Esophagus muscularis mucosa (tissue), 4 donors: Measurements from ENCODE around the gene CPA4. TPM values are rescaled to one million over a fixed set of nuclear protein-coding genes. Genes with fewer than 3 reads are reported as not detected.

Source experiments
- DNase-seq: peaks from one replicate; pipeline ENCODE4 v3.0.0-alpha.2; 2017; ENCODE audit errors: extremely low spot score
- H3K27ac ChIP-seq, 4 donors: fragments of 200-600 bp; sonication (generic); replicated peaks in 1 of 4; 1 replicate in 3 of 4; 2 replicates in 1 of 4; pipeline ENCODE4 v1.5.1; 2016 to 2019; ENCODE audit warnings: mild to moderate bottlenecking in 1 of 4
- H3K27me3 ChIP-seq, 4 donors: fragments of 200-600 bp; sonication (generic); one replicate each; pipeline versions ENCODE4 v1.5.1 to v1.6.0; 2016 to 2019
- H3K36me3 ChIP-seq, 4 donors: fragments of 200-600 bp; sonication (generic); one replicate each; pipeline ENCODE4 v1.5.1; 2016 to 2019
- H3K4me1 ChIP-seq, 4 donors: fragments of 200-600 bp; sonication (generic); one replicate each; pipeline ENCODE4 v1.5.1; 2016 to 2019
- H3K4me3 ChIP-seq, 4 donors: fragments of 200-600 bp; sonication (generic); 1 replicate in 2 of 4; 2 replicates in 2 of 4; pipeline ENCODE4 v1.5.1; 2016 to 2019; ENCODE audit warnings: mild to moderate bottlenecking in 4 of 4, moderate library complexity in 1 of 4
- H3K9me3 ChIP-seq, 4 donors: fragments of 200-600 bp; sonication (generic); 1 replicate in 3 of 4; 2 replicates in 1 of 4; pipeline ENCODE4 v1.5.1; 2016 to 2019
- CTCF ChIP-seq, 3 experiments: fragments of 200-600 bp in 2 of 3; fragments of 450-650 bp in 1 of 3; sonication (generic) in 2 of 3; IDR thresholded peaks; one replicate each; pipeline ENCODE4 v1.5.1; 2017 to 2019; ENCODE audit warnings: antibody characterized with exemption in 3 of 3, mild to moderate bottlenecking in 2 of 3, moderate library complexity in 1 of 3
- EP300 ChIP-seq: sonication (generic); formaldehyde crosslinking; IDR thresholded peaks from one replicate; pipeline ENCODE4 v1.6.1; 2017; ENCODE audit warnings: antibody characterized with exemption
- POLR2A ChIP-seq: fragments of 450-650 bp; IDR thresholded peaks from one replicate; pipeline ENCODE4 v1.6.1; 2017; ENCODE audit warnings: antibody characterized with exemption, moderate library complexity, mild to moderate bottlenecking, low read depth
- POLR2AphosphoS5 ChIP-seq, 2 donors: sonication (generic); formaldehyde crosslinking; IDR thresholded peaks; one replicate each; pipeline ENCODE4 v1.6.1; 2017; ENCODE audit warnings: antibody characterized with exemption in 2 of 2
- WGBS: methylation state at CpG from one replicate; pipeline ENCODE4 v1.1.5; 2018; 5-methylcytosine and 5-hydroxymethylcytosine counted together
- intact Hi-C: fragments of 100-400 bp; cut with DNase I; formaldehyde crosslinking; loops from one replicate; pipeline ENCODE4 v1.15.1; 2023
- total RNA-seq, 4 donors: library from RNA; depleted of rRNA; stranded (reverse); fragments of >200 nt; gene quantifications; one replicate each; pipeline versions ENCODE4 v1.1.0 to v1.2.1, GENCODE V29; 2016

The CPA4 gene
- total RNA-seq, 4 donors from 2014 or later: not detected

- H3K4me3 ChIP-seq: no peak overlapping the region
- H3K9me3 ChIP-seq: peaks cover 0 to 11% (median 4%) of the 10 kb centered on the region in 4 donors
- intact Hi-C loops: loop anchor here (10.0 kb wide), 1 partner anchor 75 kb away; no protein-coding TSS in a partner anchor
- 100% methylated on average over 1 of the region's 5 CpGs for WGBS
- peaks cover 8 to 22% (median 18%) of the 10 kb centered on the region in 4 donors for H3K4me1 ChIP-seq
- H3K27me3 ChIP-seq: no peaks in the 10 kb centered on the region
- TF ChIP-seq POLR2AphosphoS5 (IDR thresholded peaks at IDR 0.05) (no peak), POLR2A (no peak), CTCF (IDR thresholded peaks at IDR 0.05) (no peak), EP300 (no peak)
- no peak overlapping the region for H3K27ac ChIP-seq
- no peak for DNase-seq
- H3K36me3 ChIP-seq: no peaks in the 10 kb centered on the region
Observed at GRCh38 chr7:130359276-130359857, 66.4 kb downstream of the CPA4 start.

GRCh38 chr7:130360518-130360917 lies 67.6 kb downstream of the CPA4 start:
- Histone ChIP-seq H3K36me3 (no peaks in the 10 kb centered on the region), H3K4me3 (no peak overlapping the region), H3K27ac (no peak overlapping the region), H3K9me3 (peaks cover 0 to 11% (median 4%) of the 10 kb centered on the region in 4 donors), H3K4me1 (peaks cover 8 to 21% (median 18%) of the 10 kb centered on the region in 4 donors), H3K27me3 (no peaks in the 10 kb centered on the region)
- WGBS: 98% methylated on average over 3 of the region's 3 CpGs
- no peak for DNase-seq
- intact Hi-C loops: no loop called here
- TF ChIP-seq POLR2A (no peak), EP300 (no peak), CTCF (IDR thresholded peaks at IDR 0.05) (no peak), POLR2AphosphoS5 (IDR thresholded peaks at IDR 0.05) (no peak)

- intact Hi-C loops: no loop called here
- WGBS: 94% methylated on average over 7 of the region's 7 CpGs
Observed at GRCh38 chr7:130361681-130362080, 68.7 kb downstream of the CPA4 start.

GRCh38 chr7:130362251-130362816 lies 69.4 kb downstream of the CPA4 start:
- Histone ChIP-seq H3K36me3 (no peaks in the 10 kb centered on the region), H3K27me3 (no peaks in the 10 kb centered on the region), H3K9me3 (peaks cover 0 to 11% (median 4%) of the 10 kb centered on the region in 4 donors), H3K27ac (no peak overlapping the region), H3K4me1 (peaks cover 0 to 6% (median 3%) of the 10 kb centered on the region in 4 donors), H3K4me3 (no peak overlapping the region)
- 91% methylated on average over 10 of the region's 10 CpGs for WGBS
- intact Hi-C loops: no loop called here
- no peak for DNase-seq
- no peak for TF ChIP-seq EP300
- TF ChIP-seq CTCF (IDR thresholded peaks at IDR 0.05): no peak
- no peak for TF ChIP-seq POLR2AphosphoS5 (IDR thresholded peaks at IDR 0.05)
- no peak for TF ChIP-seq POLR2A

More at GRCh38 chr7:130361681-130362080, 68.7 kb downstream of the CPA4 start:
- Histone ChIP-seq H3K4me3 (no peak overlapping the region), H3K36me3 (no peaks in the 10 kb centered on the region), H3K27me3 (no peaks in the 10 kb centered on the region), H3K9me3 (peaks cover 0 to 11% (median 4%) of the 10 kb centered on the region in 4 donors), H3K4me1 (peaks cover 3 to 10% (median 9%) of the 10 kb centered on the region in 4 donors), H3K27ac (no peak overlapping the region)
- no peak for TF ChIP-seq EP300
- no peak for TF ChIP-seq POLR2AphosphoS5 (IDR thresholded peaks at IDR 0.05)
- no peak for TF ChIP-seq POLR2A
- TF ChIP-seq CTCF (IDR thresholded peaks at IDR 0.05): no peak
- DNase-seq: no peak
